Transverse colon (tissue), 4 donors: Measurements from ENCODE around the gene SLAMF7. TPM values are rescaled to one million over a fixed set of nuclear protein-coding genes. Genes with fewer than 3 reads are reported as not detected.

Experiments
- DNase-seq: peaks from one replicate; pipeline ENCODE4 v3.0.0-alpha.2; 2019
- H3K27ac ChIP-seq, 4 donors: fragments of 200-600 bp; sonication (generic); 2 replicates each; pipeline ENCODE4 v1.5.1; 2016 to 2018; ENCODE audit warnings: inconsistent platforms in 4 of 4
- H3K27me3 ChIP-seq: fragments of 200-600 bp; sonication (generic); 2 replicates; pipeline ENCODE4 v1.5.1; 2017; ENCODE audit warnings: inconsistent platforms
- H3K36me3 ChIP-seq, 4 donors: fragments of 200-600 bp; sonication (generic); 2 replicates each; pipeline ENCODE4 v1.5.1; 2017 to 2019; ENCODE audit warnings: inconsistent platforms in 4 of 4
- H3K4me1 ChIP-seq, 4 donors: fragments of 200-600 bp; sonication (generic); 2 replicates each; pipeline ENCODE4 v1.5.1; 2017 to 2020; ENCODE audit warnings: inconsistent platforms in 4 of 4
- H3K4me3 ChIP-seq, 4 donors: fragments of 200-600 bp; sonication (generic); 1 replicate in 1 of 4; 2 replicates in 3 of 4; pipeline versions ENCODE4 v1.5.1 to v1.6.1; 2017 to 2019; ENCODE audit warnings: inconsistent platforms in 4 of 4
- H3K9me3 ChIP-seq, 2 donors: fragments of 200-600 bp; sonication (generic); 2 replicates each; pipeline ENCODE4 v1.5.1; 2017 to 2019; ENCODE audit warnings: inconsistent platforms in 2 of 2
- EP300 ChIP-seq: sonication (generic); formaldehyde crosslinking; IDR thresholded peaks from one replicate; pipeline ENCODE4 v1.6.1; 2017; ENCODE audit warnings: antibody characterized with exemption, low read depth
- POLR2A ChIP-seq: fragments of 450-650 bp; IDR thresholded peaks from one replicate; pipeline ENCODE4 v1.6.1; 2016; ENCODE audit warnings: antibody characterized with exemption, mild to moderate bottlenecking, moderate library complexity
- POLR2AphosphoS5 ChIP-seq, 3 donors: sonication (generic); formaldehyde crosslinking; IDR thresholded peaks; one replicate each; pipeline ENCODE4 v1.6.1; 2016; ENCODE audit warnings: antibody characterized with exemption in 3 of 3
- WGBS, 2 donors: methylation state at CpG; one replicate each; pipeline ENCODE4 v1.1.5; 2018; ENCODE audit warnings: low coverage in 1 of 2; 5-methylcytosine and 5-hydroxymethylcytosine counted together
- in situ Hi-C, 4 donors: fragments of 200-750 bp; cut with MboI; loops; one replicate each; pipeline versions ENCODE4 v1.15.0 to v1.15.1; 2017; ENCODE audit warnings: low sequenced_read_pairs in 3 of 4, low pct_ligation_motif_present in 1 of 4, low pct_unique_long_range_greater_than_20kb in 1 of 4
- intact Hi-C: fragments of 100-400 bp; cut with DNase I; formaldehyde crosslinking; loops from one replicate; pipeline ENCODE4 v1.15.1; 2023; ENCODE audit warnings: low total_unique reads
- total RNA-seq, 4 donors: library from RNA; depleted of rRNA; stranded (reverse); fragments of >200 nt; gene quantifications; one replicate each; pipeline ENCODE4 v1.1.0, GENCODE V29; 2016
- TF ChIP-seq, protein P1 (sequence below), 5 experiments: fragments of 200-600 bp in 3 of 5; fragments of 450-650 bp in 2 of 5; sonication (generic) in 3 of 5; IDR thresholded peaks; 1 replicate in 2 of 5; 2 replicates in 3 of 5; pipeline ENCODE4 v1.5.1; 2016 to 2017; ENCODE audit warnings: antibody characterized with exemption in 5 of 5, inconsistent platforms in 3 of 5, mild to moderate bottlenecking in 2 of 5, moderate library complexity in 1 of 5

Gene SLAMF7
- total RNA-seq, 4 donors from 2014 or later: 0.20 to 15.4 (median 2.7) TPM; not detected in 1

DNA sequence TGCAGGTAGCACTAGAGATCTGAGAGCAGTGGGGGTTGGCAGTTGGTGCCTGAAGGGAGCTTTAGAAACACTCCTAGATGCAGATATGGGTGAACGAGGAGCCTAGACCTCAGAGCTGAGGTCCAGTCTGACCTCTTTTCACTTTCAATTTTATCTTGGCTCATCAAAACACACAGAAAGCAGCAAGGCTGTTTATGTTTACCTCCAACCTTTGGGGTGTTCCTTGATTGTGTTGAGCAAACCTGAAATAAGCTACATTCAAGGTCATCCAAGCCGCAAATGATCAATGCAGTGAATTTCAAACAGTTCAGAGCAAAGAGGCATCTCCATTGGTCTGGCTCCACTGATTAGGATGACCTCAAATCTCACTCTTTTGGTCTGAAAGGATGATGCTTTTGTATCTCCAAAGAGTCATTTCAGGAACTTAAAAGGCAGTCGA, 58.2 kb downstream of the SLAMF7 start:
- in situ Hi-C loops: no loop called here
- 55 to 69% methylated on average over 2 to 3 of the region's 3 CpGs for WGBS, 2 donors
- no peak for DNase-seq
- H3K4me3 ChIP-seq: peak overlapping the region in 1 of 4 donors; percentile 35
- no peaks in the 10 kb centered on the region for H3K36me3 ChIP-seq
- H3K4me1 ChIP-seq: no peaks in the 10 kb centered on the region
- no peaks in the 10 kb centered on the region for H3K27me3 ChIP-seq
- intact Hi-C loops: no loop called here
- H3K27ac ChIP-seq: peak overlapping the region; percentile 45 to 70 (median 64)
- no peaks in the 10 kb centered on the region for H3K9me3 ChIP-seq
- TF ChIP-seq, protein P1, sequence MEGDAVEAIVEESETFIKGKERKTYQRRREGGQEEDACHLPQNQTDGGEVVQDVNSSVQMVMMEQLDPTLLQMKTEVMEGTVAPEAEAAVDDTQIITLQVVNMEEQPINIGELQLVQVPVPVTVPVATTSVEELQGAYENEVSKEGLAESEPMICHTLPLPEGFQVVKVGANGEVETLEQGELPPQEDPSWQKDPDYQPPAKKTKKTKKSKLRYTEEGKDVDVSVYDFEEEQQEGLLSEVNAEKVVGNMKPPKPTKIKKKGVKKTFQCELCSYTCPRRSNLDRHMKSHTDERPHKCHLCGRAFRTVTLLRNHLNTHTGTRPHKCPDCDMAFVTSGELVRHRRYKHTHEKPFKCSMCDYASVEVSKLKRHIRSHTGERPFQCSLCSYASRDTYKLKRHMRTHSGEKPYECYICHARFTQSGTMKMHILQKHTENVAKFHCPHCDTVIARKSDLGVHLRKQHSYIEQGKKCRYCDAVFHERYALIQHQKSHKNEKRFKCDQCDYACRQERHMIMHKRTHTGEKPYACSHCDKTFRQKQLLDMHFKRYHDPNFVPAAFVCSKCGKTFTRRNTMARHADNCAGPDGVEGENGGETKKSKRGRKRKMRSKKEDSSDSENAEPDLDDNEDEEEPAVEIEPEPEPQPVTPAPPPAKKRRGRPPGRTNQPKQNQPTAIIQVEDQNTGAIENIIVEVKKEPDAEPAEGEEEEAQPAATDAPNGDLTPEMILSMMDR (IDR thresholded peaks at IDR 0.05): no peak
- TF ChIP-seq POLR2A (no peak), EP300 (no peak), POLR2AphosphoS5 (IDR thresholded peaks at IDR 0.05) (no peak)

- H3K4me3 ChIP-seq: no peak overlapping the region
- peak overlapping the region in 2 of 4 donors; percentile 45 to 70 for H3K27ac ChIP-seq
- intact Hi-C loops: no loop called here
- H3K4me1 ChIP-seq: no peaks in the 10 kb centered on the region
- no peaks in the 10 kb centered on the region for H3K27me3 ChIP-seq
- TF ChIP-seq, protein P1 (IDR thresholded peaks at IDR 0.05): no peak
- TF ChIP-seq POLR2A (peak; percentile 25), EP300 (no peak), POLR2AphosphoS5 (IDR thresholded peaks at IDR 0.05) (no peak)
- H3K36me3 ChIP-seq: no peaks in the 10 kb centered on the region
- in situ Hi-C loops: no loop called here
- H3K9me3 ChIP-seq: no peaks in the 10 kb centered on the region
- 31 to 61% methylated on average over 4 of the region's 4 CpGs for WGBS, 2 donors
- peak; percentile 44 for DNase-seq
These were observed 58.8 kb downstream of the SLAMF7 start for GRCh38 chr1:160797861-160798273.

DNA sequence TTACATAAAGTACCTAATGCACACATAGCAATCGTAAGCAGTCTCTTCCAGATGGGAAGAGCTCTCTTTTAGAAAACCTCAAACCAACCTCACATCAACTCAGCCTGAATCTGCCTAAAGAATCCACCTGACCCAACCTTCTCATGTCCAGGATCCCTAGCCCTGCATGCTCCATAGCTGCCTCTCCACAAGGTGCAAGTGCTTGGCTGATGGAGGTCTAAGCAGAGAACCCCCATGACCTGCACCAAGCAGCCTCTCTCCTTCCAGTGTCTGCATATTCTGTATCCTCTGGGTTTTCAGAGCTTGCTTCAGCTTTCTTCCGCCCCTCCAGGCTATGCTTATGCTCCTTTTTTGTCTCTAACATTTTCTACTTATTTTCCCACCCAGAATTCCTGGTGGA, 59.4 kb downstream of the SLAMF7 start:
- Histone ChIP-seq H3K4me1 (no peaks in the 10 kb centered on the region), H3K4me3 (no peak overlapping the region), H3K36me3 (no peaks in the 10 kb centered on the region), H3K9me3 (no peaks in the 10 kb centered on the region), H3K27ac (peak overlapping the region in 2 of 4 donors; percentile 43 to 45), H3K27me3 (no peaks in the 10 kb centered on the region)
- intact Hi-C loops: no loop called here
- 73 to 82% methylated on average over 1 to 2 of the region's 2 CpGs for WGBS, 2 donors
- in situ Hi-C loops: no loop called here
- DNase-seq: no peak
- TF ChIP-seq POLR2A (no peak), POLR2AphosphoS5 (IDR thresholded peaks at IDR 0.05) (no peak), EP300 (no peak)
- TF ChIP-seq, protein P1 (IDR thresholded peaks at IDR 0.05): no peak

- DNase-seq: no peak
- Histone ChIP-seq H3K4me3 (no peak overlapping the region), H3K27ac (no peak overlapping the region), H3K9me3 (no peaks in the 10 kb centered on the region), H3K36me3 (no peaks in the 10 kb centered on the region), H3K27me3 (no peaks in the 10 kb centered on the region), H3K4me1 (no peaks in the 10 kb centered on the region)
- in situ Hi-C loops: no loop called here
- no peak for TF ChIP-seq EP300
- TF ChIP-seq POLR2A: no peak
- TF ChIP-seq POLR2AphosphoS5 (IDR thresholded peaks at IDR 0.05): no peak
- TF ChIP-seq, protein P1 (IDR thresholded peaks at IDR 0.05): no peak
- intact Hi-C loops: no loop called here
- WGBS, 2 donors: 89% methylated on average over 4 to 5 of the region's 5 CpGs
These were observed 60.6 kb downstream of the SLAMF7 start for GRCh38 chr1:160799641-160800040.
